ENCODE results near the gene IZUMO3. TPM values are rescaled to one million over a fixed set of nuclear protein-coding genes. Genes with fewer than 3 reads are reported as not detected.

The IZUMO3 gene
- total RNA-seq, 1 donor from 2014 or later: not detected

- no peak for TF ChIP-seq CTCF (conservative IDR thresholded peaks at IDR 0.05; ENCODE audit: low read depth, low read length)
- DNase-seq (ENCODE audit: low read depth): no peak
- H3K4me3 ChIP-seq (ENCODE audit: low read depth, low read length): no peak overlapping the region
These were observed 26.7 kb upstream of the IZUMO3 start for GRCh38 chr9:24572406-24572805.

- H3K4me3 ChIP-seq (ENCODE audit: low read depth, low read length): no peak overlapping the region
- DNase-seq (ENCODE audit: low read depth): no peak
- TF ChIP-seq CTCF (conservative IDR thresholded peaks at IDR 0.05; ENCODE audit: low read depth, low read length): no peak
These were observed 16.3 kb upstream of the IZUMO3 start for GRCh38 chr9:24561957-24562356.

GRCh38 chr9:24553183-24553552, 7.5 kb upstream of the IZUMO3 start:
- no peak for TF ChIP-seq CTCF (conservative IDR thresholded peaks at IDR 0.05; ENCODE audit: low read depth, low read length)
- DNase-seq (ENCODE audit: low read depth): no peak
- H3K4me3 ChIP-seq (ENCODE audit: low read depth, low read length): no peak overlapping the region

- TF ChIP-seq CTCF (conservative IDR thresholded peaks at IDR 0.05; ENCODE audit: low read depth, low read length): no peak
- no peak for DNase-seq (ENCODE audit: low read depth)
- no peak overlapping the region for H3K4me3 ChIP-seq (ENCODE audit: low read depth, low read length)
These were observed 7.0 kb upstream of the IZUMO3 start for GRCh38 chr9:24552526-24553182.

- DNase-seq (ENCODE audit: low read depth): no peak
- no peak overlapping the region for H3K4me3 ChIP-seq (ENCODE audit: low read depth, low read length)
- no peak for TF ChIP-seq CTCF (conservative IDR thresholded peaks at IDR 0.05; ENCODE audit: low read depth, low read length)
These were observed 412 bp downstream of the IZUMO3 start for GRCh38 chr9:24545285-24545684.

- DNase-seq (ENCODE audit: low read depth): no peak
- no peak overlapping the region for H3K4me3 ChIP-seq (ENCODE audit: low read depth, low read length)
- TF ChIP-seq CTCF (conservative IDR thresholded peaks at IDR 0.05; ENCODE audit: low read depth, low read length): no peak
These were observed 27.2 kb downstream of the IZUMO3 start for GRCh38 chr9:24518545-24518944.

- TF ChIP-seq CTCF (conservative IDR thresholded peaks at IDR 0.05; ENCODE audit: low read depth, low read length): no peak
- DNase-seq (ENCODE audit: low read depth): no peak
- H3K4me3 ChIP-seq (ENCODE audit: low read depth, low read length): no peak overlapping the region
These were observed 29.2 kb downstream of the IZUMO3 start for GRCh38 chr9:24516463-24516862.

Data from epithelial cell of proximal tubule (primary cell).